T-cell (primary cell): ENCODE results near the gene CBARP. TPM values are rescaled to one million over a fixed set of nuclear protein-coding genes. Genes with fewer than 3 reads are reported as not detected.

Experiments used
- ATAC-seq, 4 experiments: fragments of 200-7000 bp in 3 of 4; fragments of 150-1000 bp in 1 of 4; cut with Tn5 transposase; replicated peaks in 1 of 4; 1 replicate in 3 of 4; 2 replicates in 1 of 4; pipeline ENCODE4 v1.10.0; 2021; ENCODE audit warnings: moderate library complexity in 3 of 4, mild to moderate bottlenecking in 2 of 4, moderate number of reproducible peaks in 1 of 4
- CTCF ChIA-PET, 2 donors: fragments of 300-600 bp; sonication (Branson Sonifier 250); formaldehyde crosslinking; loops; one replicate each; lab custom pipeline; 2022; ENCODE audit warnings: antibody characterized with exemption in 2 of 2; lab: Charles Lee
- POLR2A ChIA-PET, 2 donors: fragments of 300-600 bp; sonication (Branson Sonifier 250); formaldehyde crosslinking; loops; one replicate each; lab custom pipeline; 2022; ENCODE audit warnings: antibody characterized with exemption in 2 of 2; lab: Charles Lee
- DNase-seq, 35 experiments: peaks; one replicate each; pipeline versions ENCODE4 v3.0.0 to v3.0.0-alpha.2; 2013 to 2023
- H3K27ac ChIP-seq: one replicate; pipeline ENCODE4 v1.5.1; 2013; ENCODE audit warnings: low read length
- H3K27me3 ChIP-seq, 2 experiments: replicated peaks in 1 of 2; 1 replicate in 1 of 2; 2 replicates in 1 of 2; pipeline versions ENCODE4 v1.6.1 to v1.7.0; 2013; ENCODE audit warnings: low read length in 1 of 2, mixed read lengths in 1 of 2; ENCODE audit not compliant: control insufficient read depth in 2 of 2, insufficient read depth in 2 of 2; ENCODE audit errors: extremely low read depth in 1 of 2
- H3K36me3 ChIP-seq, 2 donors: 1 replicate in 1 of 2; 2 replicates in 1 of 2; pipeline versions ENCODE4 v1.6.1 to v1.7.0; 2013; ENCODE audit warnings: low read length in 1 of 2; ENCODE audit not compliant: control insufficient read depth in 2 of 2, insufficient read depth in 1 of 2; ENCODE audit errors: extremely low read depth in 1 of 2
- H3K4me1 ChIP-seq, 2 experiments: 1 replicate in 1 of 2; 2 replicates in 1 of 2; pipeline versions ENCODE4 v1.6.1 to v1.7.0; 2013; ENCODE audit warnings: low read length in 2 of 2, mixed read lengths in 1 of 2; ENCODE audit not compliant: insufficient read depth in 2 of 2, control insufficient read depth in 1 of 2; ENCODE audit errors: extremely low read depth in 1 of 2
- H3K4me3 ChIP-seq, 2 donors: 1 replicate in 1 of 2; 2 replicates in 1 of 2; pipeline versions ENCODE4 v1.5.1 to v1.7.0; 2013; ENCODE audit warnings: mild to moderate bottlenecking in 2 of 2, low read length in 1 of 2, moderate library complexity in 1 of 2; ENCODE audit not compliant: control insufficient read depth in 1 of 2; ENCODE audit errors: extremely low read depth in 1 of 2
- H3K9me3 ChIP-seq: 2 replicates; pipeline ENCODE4 v1.7.0; 2013
- H3K27ac Mint-ChIP-seq, 2 donors: one replicate each; pipeline ENCODE4 v1.8.0; 2020 to 2021; ENCODE audit warnings: mild to moderate bottlenecking in 2 of 2, mixed read lengths in 2 of 2
- H3K27me3 Mint-ChIP-seq, 2 donors: one replicate each; pipeline ENCODE4 v1.8.0; 2021 to 2022; ENCODE audit warnings: mixed read lengths in 2 of 2
- H3K36me3 Mint-ChIP-seq: one replicate; pipeline ENCODE4 v1.8.0; 2021; ENCODE audit warnings: mixed read lengths
- H3K4me1 Mint-ChIP-seq, 3 donors: one replicate each; pipeline ENCODE4 v1.8.0; 2020 to 2022; ENCODE audit warnings: mixed read lengths in 3 of 3, mild to moderate bottlenecking in 1 of 3
- H3K4me3 Mint-ChIP-seq, 3 donors: one replicate each; pipeline ENCODE4 v1.8.0; 2020 to 2022; ENCODE audit warnings: mild to moderate bottlenecking in 3 of 3, mixed read lengths in 3 of 3, moderate library complexity in 3 of 3
- H3K9me3 Mint-ChIP-seq, 3 donors: one replicate each; pipeline ENCODE4 v1.8.0; 2020 to 2022; ENCODE audit warnings: mixed read lengths in 3 of 3
- WGBS: methylation state at CpG from one replicate; pipeline ENCODE4 v1.1.5; 2013; ENCODE audit warnings: missing lambda C conversion rate; ENCODE audit not compliant: insufficient coverage; 5-methylcytosine and 5-hydroxymethylcytosine counted together
- total RNA-seq, 35 experiments: library from RNA in 6 of 35; stranded (reverse) in 6 of 35; fragments of 120-200 nt in 1 of 35; gene quantifications; one replicate each; pipeline versions ENCODE4 v1.2.1 to v1.2.4 and lab custom pipeline; 2013 to 2026

The CBARP gene
- total RNA-seq, 5 donors from 2014 or later (not counting 1 experiment from before 2014, with no cell fraction given) = 0.08 to 0.36 (median 0.23) TPM; not detected in 1

GRCh38 chr19:1284293-1284978 lies 46.6 kb upstream of the CBARP start:
- peaks cover 3 to 6% of the 10 kb centered on the region in 2 donors for H3K36me3 ChIP-seq
- Mint-ChIP-seq H3K27me3 (peaks cover 18 to 31% of the 10 kb centered on the region in 2 donors), H3K4me3 (peak overlapping the region; percentile 25 to 62 (median 26)), H3K4me1 (peaks cover 12 to 20% (median 17%) of the 10 kb centered on the region in 3 donors), H3K27ac (peak overlapping the region in 1 of 2 donors; percentile 15), H3K9me3 (no peaks in the 10 kb centered on the region), H3K36me3 (peaks cover 9% of the 10 kb centered on the region)
- H3K9me3 ChIP-seq = no peaks in the 10 kb centered on the region
- CTCF ChIA-PET = no interaction called here
- no peak for DNase-seq
- no peak overlapping the region for H3K27ac ChIP-seq
- peaks cover 0 to 58% of the 10 kb centered on the region in 2 experiments for H3K27me3 ChIP-seq
- no peak overlapping the region for H3K4me3 ChIP-seq
- 76% methylated on average over 17 of the region's 20 CpGs for WGBS
- H3K4me1 ChIP-seq = peaks cover 0 to 18% of the 10 kb centered on the region in 2 experiments
- POLR2A ChIA-PET = no interaction called here
- ATAC-seq = no peak

GRCh38 chr19:1283917-1284292 lies 46.1 kb upstream of the CBARP start:
- H3K27me3 Mint-ChIP-seq = peaks cover 15 to 26% of the 10 kb centered on the region in 2 donors
- DNase-seq = no peak
- no peaks in the 10 kb centered on the region for H3K9me3 ChIP-seq
- H3K36me3 Mint-ChIP-seq = peaks cover 9% of the 10 kb centered on the region
- CTCF ChIA-PET = interaction anchor here in 1 of 2 donors (0.6 kb wide), 1 partner anchor 66 kb away, joined by 4 read pairs; no protein-coding TSS in a partner anchor
- 93% methylated on average over 3 of the region's 12 CpGs for WGBS
- ATAC-seq = no peak
- H3K27ac Mint-ChIP-seq = peak overlapping the region in 1 of 2 donors; percentile 15
- H3K4me1 Mint-ChIP-seq = peaks cover 12 to 21% (median 17%) of the 10 kb centered on the region in 3 donors
- POLR2A ChIA-PET = interaction anchor here in 1 of 2 donors (0.6 kb wide), 1 partner anchor 180 kb away, joined by 3 read pairs; the partner anchor contains the start of gene GPX4
- no peaks in the 10 kb centered on the region for H3K9me3 Mint-ChIP-seq
- peaks cover 0 to 53% of the 10 kb centered on the region in 2 experiments for H3K27me3 ChIP-seq
- peak overlapping the region in 1 of 3 donors; percentile 62 for H3K4me3 Mint-ChIP-seq
- H3K4me3 ChIP-seq = no peak overlapping the region
- H3K36me3 ChIP-seq = peaks cover 9 to 11% of the 10 kb centered on the region in 2 donors
- H3K27ac ChIP-seq = no peak overlapping the region
- peaks cover 0 to 20% of the 10 kb centered on the region in 2 experiments for H3K4me1 ChIP-seq

- Histone ChIP-seq H3K36me3 (peaks cover 12 to 16% of the 10 kb centered on the region in 2 donors), H3K4me3 (no peak overlapping the region), H3K9me3 (no peaks in the 10 kb centered on the region), H3K27me3 (peaks cover 0 to 47% of the 10 kb centered on the region in 2 experiments), H3K4me1 (peaks cover 0 to 21% of the 10 kb centered on the region in 2 experiments), H3K27ac (no peak overlapping the region)
- Mint-ChIP-seq H3K4me1 (peaks cover 12 to 21% (median 17%) of the 10 kb centered on the region in 3 donors), H3K27ac (no peak overlapping the region), H3K36me3 (peaks cover 9% of the 10 kb centered on the region), H3K9me3 (no peaks in the 10 kb centered on the region), H3K4me3 (no peak overlapping the region), H3K27me3 (peaks cover 14 to 25% of the 10 kb centered on the region in 2 donors)
- ATAC-seq = no peak
- ChIA-PET CTCF (interaction anchor here in 1 of 2 donors (0.6 kb wide), 1 partner anchor 67 kb away, joined by 4 read pairs; no protein-coding TSS in a partner anchor), POLR2A (interaction anchor here in 1 of 2 donors (0.6 kb wide), 1 partner anchor 180 kb away, joined by 3 read pairs; the partner anchor contains the start of gene GPX4)
- WGBS = 85% methylated on average over 25 of the region's 29 CpGs
- no peak for DNase-seq
Observed at GRCh38 chr19:1283207-1283916, 45.6 kb upstream of the CBARP start.

GRCh38 chr19:1282588-1283206 lies 44.9 kb upstream of the CBARP start:
- POLR2A ChIA-PET = no interaction called here

GRCh38 chr19:1281569-1282287 lies 43.9 kb upstream of the CBARP start:
- Histone ChIP-seq H3K27ac (no peak overlapping the region), H3K9me3 (no peaks in the 10 kb centered on the region), H3K36me3 (peaks cover 14 to 16% of the 10 kb centered on the region in 2 donors), H3K4me3 (no peak overlapping the region), H3K27me3 (peaks cover 0 to 31% of the 10 kb centered on the region in 2 experiments), H3K4me1 (peaks cover 1 to 25% of the 10 kb centered on the region in 2 experiments)
- POLR2A ChIA-PET = no interaction called here
- peaks cover 19 to 28% (median 24%) of the 10 kb centered on the region in 3 donors for H3K4me1 Mint-ChIP-seq
- H3K36me3 Mint-ChIP-seq = peaks cover 11% of the 10 kb centered on the region
- H3K27me3 Mint-ChIP-seq = peaks cover 14 to 19% of the 10 kb centered on the region in 2 donors
- CTCF ChIA-PET = no interaction called here
- H3K9me3 Mint-ChIP-seq = no peaks in the 10 kb centered on the region
- ATAC-seq = no peak
- H3K27ac Mint-ChIP-seq = no peak overlapping the region
- 93% methylated on average over 13 of the region's 15 CpGs for WGBS
- DNase-seq = no peak
- no peak overlapping the region for H3K4me3 Mint-ChIP-seq

More at GRCh38 chr19:1282588-1283206, 44.9 kb upstream of the CBARP start:
- WGBS = 86% methylated on average over 18 of the region's 18 CpGs
- Mint-ChIP-seq H3K4me1 (peaks cover 16 to 22% (median 21%) of the 10 kb centered on the region in 3 donors), H3K27ac (no peak overlapping the region), H3K36me3 (peaks cover 9% of the 10 kb centered on the region), H3K27me3 (peaks cover 14 to 20% of the 10 kb centered on the region in 2 donors), H3K9me3 (no peaks in the 10 kb centered on the region), H3K4me3 (no peak overlapping the region)
- no peak for ATAC-seq
- no peak for DNase-seq
- H3K27me3 ChIP-seq = peaks cover 0 to 41% of the 10 kb centered on the region in 2 experiments
- H3K9me3 ChIP-seq = no peaks in the 10 kb centered on the region
- H3K4me3 ChIP-seq = no peak overlapping the region
- no peak overlapping the region for H3K27ac ChIP-seq
- H3K4me1 ChIP-seq = peaks cover 0 to 20% of the 10 kb centered on the region in 2 experiments
- CTCF ChIA-PET = no interaction called here
- H3K36me3 ChIP-seq = peaks cover 14 to 16% of the 10 kb centered on the region in 2 donors
